Adipocyte (in vitro differentiated cells): ENCODE measurements around the gene TNFAIP8L1.

ENCODE experiments used
- DNase-seq: peaks from one replicate; pipeline ENCODE4 v3.0.0-alpha.2; 2015; ENCODE audit warnings: low read depth
- H3K27me3 ChIP-seq: replicated peaks from 2 replicates; pipeline ENCODE4 v1.7.0; 2013; ENCODE audit warnings: mild to moderate bottlenecking, low read length, moderate library complexity; ENCODE audit not compliant: control insufficient read depth, insufficient read depth
- H3K36me3 ChIP-seq: 2 replicates; pipeline ENCODE4 v1.7.0; 2013; ENCODE audit warnings: low read length, mild to moderate bottlenecking, moderate library complexity; ENCODE audit not compliant: control insufficient read depth, insufficient read depth, severe bottlenecking
- H3K4me1 ChIP-seq: 2 replicates; pipeline ENCODE4 v1.7.0; 2013; ENCODE audit warnings: mild to moderate bottlenecking, low read length, moderate library complexity; ENCODE audit not compliant: control insufficient read depth, insufficient read depth
- H3K4me3 ChIP-seq: 2 replicates; pipeline ENCODE4 v1.7.0; 2013; ENCODE audit warnings: mild to moderate bottlenecking, low read length, moderate library complexity
- H3K9ac ChIP-seq: 2 replicates; pipeline ENCODE4 v1.7.0; 2013; ENCODE audit warnings: mild to moderate bottlenecking, low read length, moderate library complexity
- H3K9me3 ChIP-seq: 2 replicates; pipeline ENCODE4 v1.7.0; 2013; ENCODE audit warnings: mild to moderate bottlenecking, low read length, moderate library complexity; ENCODE audit not compliant: control insufficient read depth

TNFAIP8L1 gene

GRCh38 chr19:4639531-4640246, 373 bp downstream of the TNFAIP8L1 start:
- Histone ChIP-seq H3K4me3 (peak overlapping the region; percentile 81), H3K9me3 (no peaks in the 10 kb centered on the region), H3K27me3 (no peaks in the 10 kb centered on the region), H3K9ac (peak overlapping the region; percentile 84), H3K4me1 (peaks cover 15% of the 10 kb centered on the region), H3K36me3 (no peaks in the 10 kb centered on the region)
- peak; percentile 37 for DNase-seq

- Histone ChIP-seq H3K4me1 (peaks cover 12% of the 10 kb centered on the region), H3K9ac (no peak overlapping the region), H3K9me3 (no peaks in the 10 kb centered on the region), H3K4me3 (no peak overlapping the region), H3K27me3 (no peaks in the 10 kb centered on the region), H3K36me3 (no peaks in the 10 kb centered on the region)
- DNase-seq, result no peak
Observed at GRCh38 chr19:4640247-4641000, 1.1 kb downstream of the TNFAIP8L1 start.

GRCh38 chr19:4641132-4641531, 1.8 kb downstream of the TNFAIP8L1 start:
- H3K4me1 ChIP-seq, result peaks cover 7% of the 10 kb centered on the region
- H3K27me3 ChIP-seq, result no peaks in the 10 kb centered on the region
- no peaks in the 10 kb centered on the region for H3K9me3 ChIP-seq
- no peak overlapping the region for H3K9ac ChIP-seq
- no peak for DNase-seq
- H3K36me3 ChIP-seq, result no peaks in the 10 kb centered on the region
- H3K4me3 ChIP-seq, result no peak overlapping the region

- Histone ChIP-seq H3K9me3 (no peaks in the 10 kb centered on the region), H3K4me3 (no peak overlapping the region), H3K9ac (no peak overlapping the region), H3K36me3 (no peaks in the 10 kb centered on the region), H3K4me1 (peaks cover 3% of the 10 kb centered on the region), H3K27me3 (no peaks in the 10 kb centered on the region)
- no peak for DNase-seq
Observed at GRCh38 chr19:4642625-4643024, 3.3 kb downstream of the TNFAIP8L1 start.

- no peak overlapping the region for H3K9ac ChIP-seq
- no peaks in the 10 kb centered on the region for H3K4me1 ChIP-seq
- no peaks in the 10 kb centered on the region for H3K36me3 ChIP-seq
- no peaks in the 10 kb centered on the region for H3K27me3 ChIP-seq
- no peak overlapping the region for H3K4me3 ChIP-seq
- DNase-seq, result no peak
- H3K9me3 ChIP-seq, result no peaks in the 10 kb centered on the region
Observed at GRCh38 chr19:4645718-4646117, 6.4 kb downstream of the TNFAIP8L1 start.

- no peaks in the 10 kb centered on the region for H3K27me3 ChIP-seq
- no peaks in the 10 kb centered on the region for H3K9me3 ChIP-seq
- H3K4me1 ChIP-seq, result no peaks in the 10 kb centered on the region
- no peaks in the 10 kb centered on the region for H3K36me3 ChIP-seq
- no peak for DNase-seq
- H3K4me3 ChIP-seq, result no peak overlapping the region
- H3K9ac ChIP-seq, result no peak overlapping the region
Observed at GRCh38 chr19:4647676-4648644, 8.6 kb downstream of the TNFAIP8L1 start.

GRCh38 chr19:4649392-4650047, 10.2 kb downstream of the TNFAIP8L1 start:
- Histone ChIP-seq H3K4me3 (no peak overlapping the region), H3K9me3 (no peaks in the 10 kb centered on the region), H3K9ac (no peak overlapping the region), H3K27me3 (no peaks in the 10 kb centered on the region), H3K36me3 (no peaks in the 10 kb centered on the region), H3K4me1 (no peaks in the 10 kb centered on the region)
- no peak for DNase-seq

GRCh38 chr19:4650159-4650558, 10.8 kb downstream of the TNFAIP8L1 start:
- Histone ChIP-seq H3K36me3 (no peaks in the 10 kb centered on the region), H3K9me3 (no peaks in the 10 kb centered on the region), H3K9ac (no peak overlapping the region), H3K4me3 (no peak overlapping the region), H3K27me3 (no peaks in the 10 kb centered on the region), H3K4me1 (no peaks in the 10 kb centered on the region)
- no peak for DNase-seq

GRCh38 chr19:4652075-4652474, 12.8 kb downstream of the TNFAIP8L1 start:
- H3K27me3 ChIP-seq, result no peaks in the 10 kb centered on the region

GRCh38 chr19:4653793-4654436, 14.6 kb downstream of the TNFAIP8L1 start:
- DNase-seq, result no peak
- Histone ChIP-seq H3K36me3 (peaks cover 31% of the 10 kb centered on the region), H3K9me3 (no peaks in the 10 kb centered on the region), H3K27me3 (no peaks in the 10 kb centered on the region), H3K4me3 (no peak overlapping the region), H3K4me1 (no peaks in the 10 kb centered on the region), H3K9ac (no peak overlapping the region)

More at GRCh38 chr19:4652075-4652474, 12.8 kb downstream of the TNFAIP8L1 start:
- no peaks in the 10 kb centered on the region for H3K9me3 ChIP-seq
- peaks cover 12% of the 10 kb centered on the region for H3K36me3 ChIP-seq
- DNase-seq, result no peak
- H3K9ac ChIP-seq, result no peak overlapping the region
- no peaks in the 10 kb centered on the region for H3K4me1 ChIP-seq
- no peak overlapping the region for H3K4me3 ChIP-seq
